Islet precursor cell (in vitro differentiated cells): ENCODE data around the gene FBXO8.

Source experiments
- DNase-seq: peaks from one replicate; pipeline ENCODE4 v3.0.0-alpha.2; 2018

The FBXO8 gene

DNA sequence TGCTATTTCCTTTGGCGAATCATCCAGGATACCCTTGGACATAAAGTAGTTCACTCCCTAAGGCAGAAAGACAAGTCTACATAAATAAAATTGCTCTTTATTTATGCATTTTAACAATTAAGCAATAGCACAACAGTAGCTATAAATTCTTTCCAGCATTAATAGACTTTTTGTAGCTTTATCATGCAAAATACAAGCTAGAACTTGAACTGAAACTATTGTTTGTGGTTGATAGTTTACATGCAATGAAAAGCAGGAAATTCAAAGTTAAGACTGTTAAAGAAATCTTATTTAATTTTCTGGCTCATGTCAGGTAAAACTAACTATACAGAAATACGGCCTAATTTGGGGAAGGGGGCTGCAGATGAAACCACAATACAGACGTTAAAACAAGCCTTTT is 42.3 kb downstream of the FBXO8 start:
- DNase-seq, result no peak

GRCh38 chr4:174236359-174236758 is 47.1 kb downstream of the FBXO8 start:
- DNase-seq, result no peak

- no peak for DNase-seq
Observed at GRCh38 chr4:174230680-174231079, 52.8 kb downstream of the FBXO8 start.

GRCh38 chr4:174230148-174230547 is 53.3 kb downstream of the FBXO8 start:
- no peak for DNase-seq

DNA sequence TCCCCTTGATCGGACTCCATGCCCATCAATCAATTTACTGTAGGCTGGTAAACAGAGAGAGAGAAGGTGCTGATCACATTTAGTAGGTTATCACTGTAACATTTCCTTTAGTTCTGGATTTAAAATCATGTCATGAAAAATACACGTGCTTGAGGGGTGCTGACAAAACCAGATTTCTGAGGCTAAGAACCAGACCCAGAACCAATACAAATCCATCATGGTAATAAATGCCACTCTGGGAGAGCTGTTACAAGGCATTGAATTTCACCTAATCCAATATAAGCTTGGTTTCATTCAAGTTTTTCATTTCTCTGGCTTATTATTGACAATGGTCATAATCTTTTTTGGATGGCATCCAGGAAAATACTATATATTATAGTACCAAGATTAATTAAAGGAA is 54.5 kb downstream of the FBXO8 start:
- no peak for DNase-seq

- DNase-seq, result peak; percentile 43
Observed at GRCh38 chr4:174225349-174226049, 58.0 kb downstream of the FBXO8 start.

DNA sequence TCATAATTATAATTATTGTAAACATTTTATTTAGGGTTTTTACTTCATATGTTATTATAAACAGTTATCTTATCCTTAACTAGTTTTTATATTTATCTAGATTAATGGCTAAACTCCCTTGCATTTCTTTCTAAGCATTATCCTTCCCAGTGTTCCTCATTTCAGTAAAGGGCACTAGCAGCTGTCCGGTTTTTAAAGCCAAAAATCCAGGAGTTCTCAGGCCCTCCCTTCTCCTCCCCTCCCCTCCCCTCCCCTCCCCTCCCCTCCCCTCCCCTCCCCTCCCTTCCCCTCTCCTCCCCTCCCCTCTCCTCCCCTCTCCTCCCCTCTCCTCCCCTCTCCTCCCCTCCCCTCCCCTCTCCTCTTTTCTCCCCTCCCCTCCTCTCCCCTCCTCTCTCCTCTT is 58.9 kb downstream of the FBXO8 start:
- DNase-seq, result no peak

DNA sequence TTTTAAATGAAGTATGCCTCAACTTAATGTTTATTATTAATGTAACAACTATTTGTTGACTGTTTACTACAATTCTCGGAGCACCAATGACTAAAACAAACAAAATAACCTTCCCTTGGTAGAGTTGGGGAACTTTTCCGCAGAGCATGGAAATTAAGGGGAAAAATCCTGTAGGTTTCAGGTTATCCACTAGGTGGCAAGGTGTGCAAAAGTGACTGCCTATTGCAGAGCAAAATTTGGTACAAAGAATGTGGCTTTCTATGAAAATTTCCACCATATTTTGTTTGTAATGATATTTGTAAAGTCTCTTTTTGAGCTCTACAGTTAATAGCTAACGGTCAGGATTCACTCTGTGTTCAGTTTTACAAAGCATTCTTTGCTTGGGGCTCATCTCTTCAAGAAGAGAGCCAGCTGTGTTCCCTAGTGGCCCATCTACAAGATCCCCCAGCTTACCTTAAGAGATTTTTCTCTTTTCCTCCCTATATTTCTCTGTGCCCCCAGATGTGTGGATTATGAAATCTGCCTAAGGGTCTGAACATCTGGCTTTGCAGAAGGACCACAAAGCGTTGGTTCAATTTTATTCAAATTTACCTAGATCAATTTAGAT is 61.1 kb downstream of the FBXO8 start:
- no peak for DNase-seq

GRCh38 chr4:174218127-174218790 is 65.2 kb downstream of the FBXO8 start:
- peak; percentile 92 for DNase-seq

DNA sequence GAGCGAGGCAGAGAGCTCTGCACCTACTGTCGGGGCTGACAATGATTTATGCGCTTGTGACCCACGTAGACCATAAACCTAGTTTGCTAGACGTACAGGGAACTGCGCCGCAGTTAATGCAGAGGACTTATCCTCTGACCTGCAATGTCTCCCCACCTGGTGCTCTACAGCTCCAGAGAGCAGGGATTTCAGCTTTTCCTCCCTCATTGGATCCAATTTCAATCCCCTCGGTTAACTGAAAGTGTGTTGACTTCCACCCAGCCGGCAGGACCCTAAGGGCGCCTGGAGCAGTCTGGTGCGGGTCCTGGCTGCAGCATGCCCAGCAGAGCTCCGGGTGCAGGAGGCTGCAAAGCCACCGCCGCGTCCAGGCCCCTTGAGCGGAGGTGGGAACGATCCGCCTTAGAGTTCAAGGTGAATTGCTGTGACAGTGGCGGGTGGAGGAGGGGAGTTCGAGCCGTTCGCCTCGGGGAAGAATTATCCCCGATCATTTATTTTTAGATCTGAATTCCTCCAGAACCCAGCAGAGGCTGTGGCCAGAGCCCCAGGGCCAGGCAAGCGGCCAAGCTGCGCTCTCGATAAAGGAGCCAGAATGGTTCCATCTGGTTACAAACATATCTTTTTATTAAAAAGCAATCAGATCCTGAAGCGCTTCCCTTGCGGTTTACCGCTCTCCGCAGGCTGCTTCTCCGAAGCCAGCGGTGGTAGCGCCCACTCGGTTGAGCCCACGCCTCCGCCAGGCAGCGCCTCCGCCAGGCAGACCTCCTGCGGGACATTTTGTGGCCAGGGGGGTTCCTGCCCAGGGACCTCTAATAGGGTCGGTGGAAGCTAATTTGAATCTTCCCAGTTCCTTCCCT is 66.0 kb downstream of the FBXO8 start:
- DNase-seq, result peak; percentile 73

DNA sequence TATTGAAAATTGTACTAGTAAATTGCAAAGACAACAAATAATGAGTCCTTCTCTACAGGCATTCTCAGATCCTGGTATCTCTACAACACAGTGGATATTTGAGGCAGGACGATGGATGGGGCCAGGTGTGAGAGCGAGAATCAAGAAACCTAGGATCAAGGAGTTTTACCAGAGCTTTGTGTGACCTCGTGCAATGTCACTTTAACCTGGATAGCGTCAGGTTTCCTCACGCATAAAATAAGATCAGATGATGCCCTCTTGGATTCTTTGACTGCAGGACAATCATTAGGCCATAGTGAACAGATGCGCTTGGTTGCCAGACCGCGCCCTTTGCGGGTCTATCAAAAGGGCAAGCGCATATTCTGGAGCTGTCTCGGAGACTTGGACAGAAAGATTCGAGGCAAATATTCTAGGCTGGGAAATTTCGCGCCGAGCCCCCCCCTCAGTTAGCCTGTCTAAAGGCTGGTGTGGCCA is 66.6 kb downstream of the FBXO8 start:
- DNase-seq, result no peak

DNA sequence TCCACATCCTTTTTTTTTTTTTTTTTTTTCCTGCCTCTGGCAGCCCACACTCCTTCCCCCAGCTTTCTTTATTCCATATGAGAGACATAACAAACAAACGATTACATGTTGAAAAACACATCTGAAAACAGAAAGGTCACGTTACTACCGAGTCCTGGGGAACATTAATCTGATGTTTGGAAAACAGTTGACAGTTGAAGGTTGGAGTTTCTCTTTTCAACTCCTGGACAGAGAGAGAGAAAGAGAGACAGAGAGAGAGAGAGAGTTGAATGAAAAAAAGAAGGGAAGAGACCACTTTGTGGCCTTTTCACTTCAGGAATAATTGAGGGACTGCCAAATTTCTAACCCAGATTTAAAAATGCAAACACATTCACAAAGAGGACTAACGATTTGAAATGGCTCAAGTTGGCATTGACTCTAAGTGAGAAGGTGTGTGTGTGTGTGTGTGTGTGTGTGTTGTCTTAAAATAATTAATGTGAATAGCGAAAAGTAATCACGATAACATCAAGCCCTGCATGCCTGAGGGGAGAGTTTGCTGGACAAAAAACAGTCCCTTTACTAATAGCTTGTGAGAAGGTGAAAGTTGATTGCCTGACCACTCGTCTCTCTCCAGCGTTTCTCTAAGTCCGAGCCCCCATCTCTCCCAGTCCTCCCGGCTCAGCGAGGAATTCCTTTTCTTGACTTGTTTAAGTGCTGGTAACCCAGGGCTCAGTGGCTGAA is 67.3 kb downstream of the FBXO8 start:
- peak; percentile 89 for DNase-seq

DNA sequence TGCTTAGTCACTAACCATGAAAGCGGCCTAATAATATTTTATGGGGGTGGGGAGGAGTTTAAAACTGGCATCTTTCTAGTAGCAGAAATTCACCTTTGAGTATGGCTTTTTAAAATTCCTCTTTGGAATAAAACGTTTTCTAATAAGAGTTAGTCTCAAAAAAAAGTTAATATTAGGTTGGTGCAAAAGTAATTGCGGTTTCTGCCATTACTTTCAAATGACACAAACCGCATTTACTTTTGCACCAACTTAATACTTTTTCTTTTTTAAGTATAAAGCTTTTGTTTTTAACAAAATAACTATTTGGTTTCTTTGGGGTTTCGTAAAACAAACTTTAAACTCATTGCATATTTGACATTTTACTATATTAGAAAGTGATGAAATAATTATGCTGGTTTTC is 68.4 kb downstream of the FBXO8 start:
- no peak for DNase-seq

DNA sequence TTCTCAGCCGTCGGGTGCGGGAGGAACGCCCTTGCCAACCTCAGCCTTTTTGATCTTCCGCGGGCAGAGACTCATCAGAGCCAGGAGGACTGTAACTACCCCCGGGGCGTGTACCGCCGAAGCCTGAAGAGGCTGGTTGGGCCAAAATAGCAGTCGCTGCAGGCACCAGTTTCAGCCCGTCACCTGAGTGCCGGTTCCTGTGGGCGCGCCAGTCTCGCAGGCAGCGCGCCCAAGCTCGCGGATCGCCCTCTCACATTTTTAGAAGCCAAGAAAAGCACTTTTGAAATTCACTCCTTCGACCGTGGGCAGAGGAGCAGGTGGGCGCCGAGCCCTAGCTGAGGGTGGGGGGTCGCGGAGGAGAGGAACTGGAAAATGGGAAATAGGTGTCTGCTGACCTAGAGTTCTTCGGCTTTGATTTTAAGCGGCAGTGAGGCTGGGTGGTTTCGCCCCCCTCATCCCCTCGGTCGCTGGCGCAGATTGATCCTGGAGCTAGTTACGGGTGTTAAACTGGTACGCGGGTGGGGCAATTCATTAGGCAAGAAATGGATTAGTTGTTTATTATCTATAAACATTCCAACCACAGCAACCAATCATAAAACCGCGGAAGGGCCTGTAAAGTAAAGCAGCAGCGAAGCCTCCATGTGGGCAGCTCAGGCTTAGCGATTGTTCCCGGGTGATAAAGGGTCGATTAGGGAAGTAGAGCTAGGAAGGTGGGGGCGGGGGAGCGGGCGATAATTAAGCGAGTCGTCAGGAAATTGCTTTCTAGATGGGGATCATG is 69.2 kb downstream of the FBXO8 start:
- DNase-seq, result peak; percentile 88

DNA sequence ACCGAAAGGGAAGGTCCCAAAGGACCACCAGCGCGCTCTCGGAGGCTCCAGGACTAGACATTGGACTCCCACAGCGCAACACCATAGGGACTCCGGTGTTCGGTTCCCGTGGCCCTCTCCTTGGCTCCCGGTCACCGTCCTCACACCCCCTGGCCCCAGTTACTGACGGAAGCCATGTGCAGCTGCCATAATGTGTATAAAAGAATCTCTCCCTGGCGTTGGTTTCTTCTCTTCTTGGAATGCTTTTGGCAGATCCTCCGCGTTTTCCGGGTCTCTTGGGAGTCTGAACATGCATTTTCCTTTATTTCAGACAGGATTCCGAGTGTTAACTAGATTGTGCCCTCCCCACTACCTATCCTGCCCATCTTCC is 69.8 kb downstream of the FBXO8 start:
- no peak for DNase-seq

- no peak for DNase-seq
Observed at GRCh38 chr4:174212061-174212460, 71.4 kb downstream of the FBXO8 start.

DNA sequence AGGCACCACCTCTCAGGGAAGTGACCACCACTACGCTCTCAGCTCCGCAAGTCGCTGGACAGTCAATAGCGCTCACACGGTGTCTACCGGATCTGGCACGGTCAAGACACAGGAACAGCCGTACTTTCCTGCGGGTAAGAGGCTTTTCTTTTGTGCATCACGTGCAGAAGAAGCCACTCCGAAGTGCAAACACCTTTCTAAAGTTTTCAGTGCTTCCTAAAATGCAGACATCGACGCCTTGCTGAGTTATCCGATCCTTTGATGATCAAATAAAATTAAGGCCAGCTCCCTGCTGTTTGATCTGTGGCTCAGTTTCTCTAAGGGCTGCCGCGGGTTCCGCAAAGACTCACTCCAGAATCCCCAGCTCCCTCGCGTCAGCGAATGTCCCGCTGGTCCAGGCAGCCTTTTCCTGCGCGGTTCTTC is 71.8 kb downstream of the FBXO8 start:
- DNase-seq, result no peak

DNA sequence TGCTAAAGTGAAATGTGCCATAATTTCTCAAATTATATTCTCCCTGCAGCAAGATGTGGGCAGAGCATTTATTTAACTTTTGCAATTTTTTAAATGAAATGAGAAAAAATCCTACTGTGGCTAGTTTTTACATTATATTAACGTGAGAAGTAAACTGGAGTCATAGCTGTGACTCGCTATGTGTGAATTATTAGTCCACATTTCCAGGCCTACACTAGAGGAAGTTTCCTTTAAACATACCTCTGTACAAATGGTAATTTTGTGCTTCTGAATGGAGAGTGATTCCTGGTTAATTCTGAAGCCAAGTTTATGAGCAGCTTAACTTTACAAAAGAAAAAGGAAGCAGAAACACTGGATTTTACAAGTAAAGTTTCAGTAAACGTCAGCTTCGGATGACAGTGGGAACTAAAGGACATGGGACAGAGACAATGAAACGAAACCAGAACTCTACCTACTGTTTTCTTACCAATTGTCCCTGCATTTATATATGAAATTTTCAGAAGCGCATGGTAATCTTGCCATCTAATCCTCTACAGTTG is 72.4 kb downstream of the FBXO8 start:
- no peak for DNase-seq

DNA sequence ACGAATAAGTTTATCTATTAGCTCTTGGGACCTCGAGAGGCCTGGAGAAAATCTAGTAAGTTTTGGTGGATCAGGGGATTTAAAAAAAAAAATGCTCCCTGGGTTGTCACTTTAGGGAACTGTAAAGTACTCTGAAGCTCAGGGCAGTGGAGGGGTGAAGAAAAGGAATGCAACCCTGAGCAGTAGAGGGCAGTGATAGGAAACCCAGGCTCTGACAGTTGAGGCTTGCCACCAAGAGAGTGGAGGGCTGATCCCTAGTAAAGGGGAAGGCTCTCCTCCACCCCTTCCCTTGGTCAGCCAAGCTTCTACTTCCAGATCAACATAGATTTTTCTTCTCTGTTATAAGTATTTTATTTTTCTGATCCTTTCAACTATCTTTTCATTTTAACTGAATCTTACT is 73.1 kb downstream of the FBXO8 start:
- no peak for DNase-seq

DNA sequence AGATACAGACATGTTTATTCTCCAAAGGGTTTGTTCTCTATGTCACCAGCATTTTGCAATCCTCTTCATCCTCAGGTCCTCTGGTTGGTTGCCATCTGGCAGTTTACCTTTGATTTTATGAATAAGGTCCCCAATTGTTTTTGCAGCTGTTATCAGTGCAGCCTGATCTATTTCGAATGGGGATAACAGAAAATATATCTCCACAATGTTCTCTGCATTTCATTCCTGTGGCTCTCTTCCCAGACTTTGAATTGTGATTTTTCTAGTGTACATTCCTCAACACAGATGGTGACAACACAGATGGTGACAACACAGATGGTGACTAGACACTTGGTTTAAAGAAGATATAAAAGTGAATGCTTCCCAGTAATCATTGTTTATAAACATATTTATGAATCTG is 74.1 kb downstream of the FBXO8 start:
- no peak for DNase-seq

DNA sequence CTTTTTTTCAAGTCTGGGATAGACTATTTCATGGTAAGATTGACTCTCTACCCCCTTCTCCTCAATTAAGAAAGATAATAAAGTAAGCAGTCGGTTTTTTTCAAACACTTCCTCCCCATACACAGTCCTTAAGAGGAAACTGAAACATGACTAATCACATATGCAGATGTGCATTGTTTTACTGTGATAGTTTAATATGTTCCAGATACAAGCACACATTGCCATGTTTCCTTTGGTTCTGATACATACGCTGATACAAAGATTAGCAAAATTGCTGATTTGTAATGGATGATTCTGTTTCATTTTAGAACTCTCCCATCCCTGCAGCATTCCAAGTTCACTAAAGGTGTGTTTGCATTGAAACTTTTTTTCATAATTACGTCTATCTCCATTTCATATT is 76.1 kb downstream of the FBXO8 start:
- DNase-seq, result no peak
